Measurements from ENCODE around the gene CALHM5. TPM values are rescaled to one million over a fixed set of nuclear protein-coding genes. Genes with fewer than 3 reads are reported as not detected.

The CALHM5 gene
- total and polyA plus RNA-seq, 9 of the 15 experiments (the other 6 are each of a cell fraction or from before 2014, with no cell fraction given), result under 0.01 to 0.05 (median 0.02) TPM; not detected in 2

GRCh38 chr6:116563830-116564229 is 52.4 kb downstream of the CALHM5 start:
- H3K27me3 ChIP-seq (ENCODE audit: control insufficient read depth in 2 of 2, insufficient read depth in 2 of 2, low read length in 2 of 2), result no peaks in the 10 kb centered on the region
- intact Hi-C loops (cut with micrococcal nuclease), result no loop called here
- in situ Hi-C loops (cut with MboI), result no loop called here

More at GRCh38 chr6:116563830-116564229, 52.4 kb downstream of the CALHM5 start:
- TF ChIP-seq SP2 (IDR thresholded peaks at IDR 0.05; ENCODE audit: extremely low read depth, low read depth, low read length, poor library complexity, severe bottlenecking) (no peak), FOXM1 (IDR thresholded peaks at IDR 0.05; ENCODE audit: low read depth) (no peak), FOXM1 (CRISPR knock-in tag; IDR thresholded peaks at IDR 0.05; ENCODE audit: low read depth) (no peak), PHF8 (IDR thresholded peaks at IDR 0.05; ENCODE audit: borderline replicate concordance, low read length) (no peak), NFIX (CRISPR knock-in tag; IDR thresholded peaks at IDR 0.05; ENCODE audit: low read depth) (no peak), BCOR (IDR thresholded peaks at IDR 0.05) (no peak), ARID2 (IDR thresholded peaks at IDR 0.05) (no peak), NFE2L1 (tag; IDR thresholded peaks at IDR 0.05; ENCODE audit: borderline replicate concordance, low read depth) (no peak), FOXK2 (conservative IDR thresholded peaks at IDR 0.05 in 1 of 2, IDR thresholded peaks at IDR 0.05 in 1 of 2; ENCODE audit: low read depth in 2 of 2) (no peak), ZNF408 (CRISPR knock-in tag; IDR thresholded peaks at IDR 0.05; ENCODE audit: low read depth) (no peak), RNF2 (IDR thresholded peaks at IDR 0.05) (no peak)
- TF ChIP-seq, protein P1, sequence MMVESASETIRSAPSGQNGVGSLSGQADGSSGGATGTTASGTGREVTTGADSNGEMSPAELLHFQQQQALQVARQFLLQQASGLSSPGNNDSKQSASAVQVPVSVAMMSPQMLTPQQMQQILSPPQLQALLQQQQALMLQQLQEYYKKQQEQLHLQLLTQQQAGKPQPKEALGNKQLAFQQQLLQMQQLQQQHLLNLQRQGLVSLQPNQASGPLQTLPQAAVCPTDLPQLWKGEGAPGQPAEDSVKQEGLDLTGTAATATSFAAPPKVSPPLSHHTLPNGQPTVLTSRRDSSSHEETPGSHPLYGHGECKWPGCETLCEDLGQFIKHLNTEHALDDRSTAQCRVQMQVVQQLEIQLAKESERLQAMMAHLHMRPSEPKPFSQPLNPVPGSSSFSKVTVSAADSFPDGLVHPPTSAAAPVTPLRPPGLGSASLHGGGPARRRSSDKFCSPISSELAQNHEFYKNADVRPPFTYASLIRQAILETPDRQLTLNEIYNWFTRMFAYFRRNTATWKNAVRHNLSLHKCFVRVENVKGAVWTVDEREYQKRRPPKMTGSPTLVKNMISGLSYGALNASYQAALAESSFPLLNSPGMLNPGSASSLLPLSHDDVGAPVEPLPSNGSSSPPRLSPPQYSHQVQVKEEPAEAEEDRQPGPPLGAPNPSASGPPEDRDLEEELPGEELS (CRISPR knock-in tag; IDR thresholded peaks at IDR 0.05; ENCODE audit: borderline replicate concordance), result no peak
- TF ChIP-seq, protein P2, sequence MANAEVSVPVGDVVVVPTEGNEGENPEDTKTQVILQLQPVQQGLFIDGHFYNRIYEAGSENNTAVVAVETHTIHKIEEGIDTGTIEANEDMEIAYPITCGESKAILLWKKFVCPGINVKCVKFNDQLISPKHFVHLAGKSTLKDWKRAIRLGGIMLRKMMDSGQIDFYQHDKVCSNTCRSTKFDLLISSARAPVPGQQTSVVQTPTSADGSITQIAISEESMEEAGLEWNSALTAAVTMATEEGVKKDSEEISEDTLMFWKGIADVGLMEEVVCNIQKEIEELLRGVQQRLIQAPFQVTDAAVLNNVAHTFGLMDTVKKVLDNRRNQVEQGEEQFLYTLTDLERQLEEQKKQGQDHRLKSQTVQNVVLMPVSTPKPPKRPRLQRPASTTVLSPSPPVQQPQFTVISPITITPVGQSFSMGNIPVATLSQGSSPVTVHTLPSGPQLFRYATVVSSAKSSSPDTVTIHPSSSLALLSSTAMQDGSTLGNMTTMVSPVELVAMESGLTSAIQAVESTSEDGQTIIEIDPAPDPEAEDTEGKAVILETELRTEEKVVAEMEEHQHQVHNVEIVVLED (CRISPR knock-in tag; IDR thresholded peaks at IDR 0.05), result no peak
- Histone ChIP-seq H3K4me2 (ENCODE audit: insufficient read depth, low read length) (no peak overlapping the region), H3K4me3 (no peak overlapping the region), H3K9me1 (ENCODE audit: control insufficient read depth, insufficient read depth, low read length) (no peaks in the 10 kb centered on the region), H3K4me1 (replicated peaks in 1 of 2; ENCODE audit: control insufficient read depth in 2 of 2, insufficient read depth in 2 of 2, low read length in 2 of 2) (peaks cover 15 to 17% of the 10 kb centered on the region in 2 experiments; a peak in 4 of 5 replicates), H3K9me3 (replicated peaks; ENCODE audit: control insufficient read depth, insufficient read depth, low read depth, low read length) (no peaks in the 10 kb centered on the region), H4K20me1 (replicated peaks; ENCODE audit: control insufficient read depth, insufficient read depth, low read length) (no peaks in the 10 kb centered on the region), H3K27ac (ENCODE audit: extremely low read depth, low read depth, low read length) (no peak overlapping the region), H3K9ac (ENCODE audit: insufficient read depth in 1 of 2, low read depth in 2 of 2, low read length in 2 of 2) (no peak overlapping the region), H3K79me2 (ENCODE audit: control insufficient read depth, insufficient read depth, low read length) (no peaks in the 10 kb centered on the region), H3K36me3 (ENCODE audit: control insufficient read depth, insufficient read depth, low read length) (no peaks in the 10 kb centered on the region), H2AFZ (ENCODE audit: low read depth, low read length) (no peak overlapping the region)
- 85% methylated on average over 9 of the region's 9 CpGs for WGBS (ENCODE audit: insufficient coverage, low coverage, missing lambda C conversion rate)
- ChIA-PET CTCF (ENCODE audit: low intra/inter-chr PET ratio) (no interaction called here), POLR2A (interaction anchor here (0.6 to 0.8 kb wide), 2 partner anchors 57 to 310 kb away, joined by 3 read pairs; partner anchors contain the start of gene TSPYL4)
- BruUV-seq (replicated peaks), result no TSS peak
- no peak for ATAC-seq
- FAIRE-seq, result no peak
- DNase-seq (ENCODE audit: extremely low read depth in 1 of 4, low spot score in 3 of 4), result no peak
